Measurements from ENCODE around the gene TFF2.

Gene TFF2

DNA sequence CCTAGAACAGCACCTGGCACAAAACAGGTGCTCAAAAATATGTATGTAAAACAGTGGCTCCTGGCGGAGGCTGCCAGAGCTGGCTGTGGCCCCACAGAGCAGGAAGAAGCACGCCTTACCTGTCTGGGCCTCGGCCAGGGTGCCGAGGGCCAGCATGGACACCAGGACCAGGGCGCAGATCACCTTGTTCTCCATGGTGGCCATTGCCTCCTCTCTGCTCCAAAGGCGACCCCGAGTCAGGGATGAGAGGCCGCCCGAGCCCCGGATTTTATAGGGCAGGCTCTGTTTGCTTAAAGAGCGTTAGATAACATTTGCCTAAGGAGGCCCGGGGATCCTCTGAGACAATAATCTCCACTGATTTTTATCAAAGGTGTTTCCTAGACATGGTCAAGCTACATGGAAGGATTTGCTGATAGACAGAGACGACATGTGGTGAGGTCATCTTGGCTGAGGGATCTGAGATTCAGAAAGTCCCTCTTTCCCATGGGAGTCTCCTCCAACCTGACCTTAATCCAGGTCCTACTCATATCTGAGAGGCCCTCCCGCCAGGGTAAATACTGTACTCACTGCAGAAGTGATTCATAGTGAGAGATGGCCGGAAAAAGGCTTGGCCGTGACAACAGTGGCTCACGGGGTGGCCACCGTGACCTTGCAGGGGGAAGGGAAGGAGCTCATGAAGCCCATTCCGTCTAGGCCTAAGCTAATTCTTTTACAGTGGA, 15.7 kb upstream of the TFF2 start, which contains the start of gene TFF1:
Gene TFF1 (minus strand): TSS at position 244 of the 719 bp plus-strand sequence. CDS start 40 bp downstream, at position 204.
- no peak for DNase-seq (ENCODE audit: low read depth in 2 of 2)

- DNase-seq (ENCODE audit: low read depth in 2 of 2) = no peak
Measured at GRCh38 chr21:42365770-42366169, 15.0 kb upstream of the TFF2 start.

DNA sequence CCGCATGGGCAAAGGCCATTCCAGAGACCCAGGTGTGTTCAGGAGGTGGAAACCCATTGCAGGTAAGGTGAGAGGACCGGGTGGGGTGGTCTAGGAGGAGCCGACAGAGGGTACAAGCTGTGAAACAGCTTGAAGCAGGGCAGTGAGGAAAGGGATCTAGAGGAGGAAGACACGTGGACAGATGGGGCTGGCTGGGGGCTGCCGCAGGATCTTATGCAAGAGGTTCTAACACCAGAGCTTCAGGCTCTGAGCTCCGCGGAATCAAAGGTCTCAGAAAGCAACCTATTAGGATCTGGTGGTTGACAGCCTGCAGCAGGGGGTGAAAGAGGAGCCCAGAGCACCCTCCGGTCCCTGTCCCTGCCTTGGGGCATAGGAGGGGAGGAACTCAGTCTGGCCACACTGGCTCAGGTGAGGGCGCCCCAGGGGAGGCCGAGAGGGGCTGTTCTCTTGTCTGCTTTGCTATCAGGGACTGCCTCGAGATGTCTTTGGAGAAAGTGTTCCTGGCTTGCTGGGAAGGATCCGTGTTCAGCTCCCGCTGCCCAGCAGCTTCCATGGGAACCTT, 13.6 kb upstream of the TFF2 start:
- no peak for DNase-seq (ENCODE audit: low read depth in 2 of 2)

DNA sequence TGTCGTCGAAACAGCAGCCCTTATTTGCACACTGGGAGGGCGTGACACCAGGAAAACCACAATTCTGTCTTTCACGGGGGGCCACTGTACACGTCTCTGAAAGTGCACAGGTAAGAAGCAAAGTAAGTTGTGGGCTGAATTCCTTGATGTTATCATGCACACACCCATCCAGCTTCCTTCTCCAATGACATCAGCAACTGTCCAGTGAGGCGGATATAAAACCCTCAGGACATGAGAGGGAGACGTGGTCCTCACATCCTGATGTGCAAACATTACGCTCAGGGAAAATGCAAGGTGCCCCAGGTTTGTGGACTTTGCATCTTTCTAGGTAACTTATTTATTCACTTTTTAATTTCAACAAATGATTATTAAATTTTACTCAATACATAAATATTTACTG, 12.5 kb upstream of the TFF2 start:
- no peak for DNase-seq (ENCODE audit: low read depth in 2 of 2)

- DNase-seq (ENCODE audit: low read depth in 2 of 2) = no peak
Measured at GRCh38 chr21:42362700-42363099, 11.9 kb upstream of the TFF2 start.

DNA sequence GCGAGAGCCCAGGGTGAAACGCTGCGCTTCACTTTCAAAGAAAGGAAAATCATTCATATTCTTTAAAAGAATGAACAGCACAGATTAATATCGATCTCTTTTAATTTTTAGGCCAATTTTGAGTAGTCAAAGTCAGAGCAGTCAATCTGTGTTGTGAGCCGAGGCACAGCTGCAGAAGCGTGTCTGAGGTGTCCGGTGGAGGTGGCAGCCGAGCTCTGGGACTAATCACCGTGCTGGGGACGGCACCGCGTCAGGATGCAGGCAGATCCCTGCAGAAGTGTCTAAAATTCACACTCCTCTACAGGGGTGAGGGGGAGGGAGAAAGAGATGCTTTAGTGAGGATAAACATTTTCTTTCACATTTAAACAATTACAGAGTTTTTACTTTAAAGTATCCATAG, 11.4 kb upstream of the TFF2 start:
- DNase-seq (ENCODE audit: low read depth in 2 of 2) = no peak

GRCh38 chr21:42361286-42361685, 10.5 kb upstream of the TFF2 start:
- no peak for DNase-seq (ENCODE audit: low read depth in 2 of 2)

- DNase-seq (ENCODE audit: low read depth in 2 of 2) = no peak
Measured at GRCh38 chr21:42360317-42360716, 9.5 kb upstream of the TFF2 start.

DNA sequence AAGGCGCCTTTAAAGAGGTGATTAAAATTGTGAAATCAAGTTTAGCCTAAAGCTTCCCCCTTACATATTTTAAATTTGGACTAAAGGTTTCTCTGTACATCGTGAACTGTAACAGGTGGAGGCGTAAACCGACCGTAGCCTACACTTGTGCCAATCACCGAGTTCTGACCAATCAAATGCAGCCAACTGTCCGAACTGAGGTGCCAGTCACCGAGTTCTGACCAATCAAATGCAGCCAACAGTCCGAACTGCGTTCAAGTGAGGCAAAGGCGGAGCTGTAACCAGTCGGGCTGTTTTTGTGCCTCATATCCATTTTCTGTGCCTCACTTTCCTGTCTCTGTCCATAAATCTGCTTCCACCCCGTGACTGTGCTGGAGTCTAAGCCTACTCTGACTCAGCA, 8.1 kb upstream of the TFF2 start:
- no peak for DNase-seq (ENCODE audit: low read depth in 2 of 2)

DNA sequence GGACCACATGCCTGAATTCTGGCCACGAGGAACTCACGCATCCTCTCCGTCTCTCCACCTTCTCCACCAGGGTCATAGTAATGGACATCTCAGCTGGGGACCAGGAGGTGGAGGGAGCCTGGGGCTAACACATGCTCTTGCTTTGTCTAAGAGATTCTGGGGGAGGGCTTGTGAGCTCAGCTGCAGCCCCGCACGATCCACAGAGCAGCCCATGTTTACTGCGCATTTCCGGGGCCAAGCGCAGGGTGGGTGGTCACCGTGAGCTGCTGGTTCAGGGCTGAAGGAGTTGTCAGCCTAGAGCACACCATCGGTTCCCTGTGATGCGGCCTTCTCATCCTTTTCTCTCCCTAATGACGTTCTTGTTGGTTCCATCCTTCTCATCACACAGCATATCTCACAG, 7.5 kb upstream of the TFF2 start:
- DNase-seq (ENCODE audit: low read depth in 2 of 2) = no peak

DNA sequence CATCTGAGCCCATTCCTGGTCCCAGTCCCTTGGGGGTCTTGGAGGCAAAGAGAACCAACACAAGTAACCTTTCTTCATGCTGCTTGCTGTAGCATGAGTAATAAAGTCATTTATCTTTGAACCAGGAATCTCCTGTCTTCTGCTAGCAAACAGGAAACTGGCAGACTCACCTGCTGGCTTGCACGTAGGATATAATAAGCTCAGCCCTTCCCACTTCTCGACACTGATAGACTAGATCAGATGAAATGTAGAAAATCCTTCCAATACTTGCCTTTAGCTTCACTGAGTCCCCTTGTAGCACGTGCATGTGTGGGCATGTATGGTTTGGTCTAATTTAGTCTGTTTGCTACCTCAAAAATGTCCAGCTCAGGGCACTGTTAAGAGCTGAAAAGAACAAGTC, 6.5 kb upstream of the TFF2 start:
- no peak for DNase-seq (ENCODE audit: low read depth in 2 of 2)

DNA sequence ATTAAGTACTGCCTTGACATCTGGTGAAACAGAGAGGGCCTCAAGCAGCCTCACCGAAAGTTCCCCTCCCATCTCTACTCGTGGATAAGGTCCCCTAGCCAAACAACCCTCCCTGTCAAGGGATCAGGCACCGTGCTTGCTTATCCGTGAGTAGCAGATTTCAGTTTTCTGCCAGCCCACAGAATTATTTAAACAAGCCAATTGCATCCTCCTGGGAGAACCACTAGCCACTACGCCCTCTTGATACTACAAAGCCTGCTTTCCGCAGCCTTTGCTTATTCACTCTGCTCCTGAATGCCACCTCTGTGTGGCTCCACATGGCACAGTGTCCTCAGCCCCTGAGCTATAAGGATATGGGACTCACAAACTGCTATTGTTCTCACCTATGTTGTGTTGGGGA, 5.9 kb upstream of the TFF2 start:
- DNase-seq (ENCODE audit: low read depth in 2 of 2) = no peak

DNA sequence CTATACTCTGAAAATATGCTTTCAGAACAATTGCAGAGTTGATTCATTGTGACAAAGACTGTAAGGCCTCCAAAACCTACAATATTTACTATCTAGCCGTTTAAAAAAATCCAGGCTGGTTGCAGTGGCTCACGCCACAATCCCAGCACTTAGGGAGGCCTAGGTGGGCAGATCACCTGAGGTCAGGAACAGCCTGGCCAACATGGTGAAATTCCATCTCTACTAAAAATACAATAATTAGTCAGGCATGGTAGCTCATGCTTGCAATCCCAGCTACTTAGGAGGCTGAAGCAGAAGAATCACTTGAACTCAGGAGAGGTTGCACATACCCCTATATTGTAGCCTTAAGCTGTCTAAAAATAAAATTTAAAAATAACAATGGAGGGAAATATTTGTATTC, 5.3 kb upstream of the TFF2 start:
- no peak for DNase-seq (ENCODE audit: low read depth in 2 of 2)

GRCh38 chr21:42353623-42354022, 2.8 kb upstream of the TFF2 start:
- no peak for DNase-seq (ENCODE audit: low read depth in 2 of 2)

DNA sequence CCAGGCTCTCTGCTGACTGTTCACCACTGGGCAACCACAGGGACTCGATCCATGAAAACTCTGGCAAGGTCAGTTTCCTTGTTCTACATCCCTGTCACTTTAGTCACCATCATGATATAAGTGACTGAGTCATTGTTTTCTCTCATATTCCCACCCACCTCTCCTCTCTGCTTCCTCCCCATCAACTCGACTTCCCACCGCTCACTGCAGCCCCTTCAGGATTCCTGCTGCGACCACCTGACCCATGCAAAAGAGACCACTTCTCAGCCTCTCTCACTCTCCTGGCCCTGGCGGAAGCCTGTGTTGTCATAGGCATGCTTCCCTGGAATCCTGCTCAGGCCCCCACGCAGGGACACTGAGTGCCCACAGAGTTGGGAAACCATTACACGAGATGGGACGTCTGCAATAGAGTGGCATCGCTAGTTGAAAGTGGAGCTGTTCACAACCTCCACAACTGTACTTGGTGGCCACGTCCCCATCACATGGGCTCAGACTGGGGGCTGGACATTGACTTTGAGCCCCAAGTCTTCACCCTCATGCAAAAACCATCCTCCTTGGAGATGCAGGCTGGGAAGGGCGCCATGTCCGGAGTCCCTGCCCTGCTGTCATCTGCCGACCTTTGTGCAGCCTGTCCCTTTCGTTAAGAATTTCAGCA, 1.8 kb upstream of the TFF2 start:
- DNase-seq (ENCODE audit: low read depth in 2 of 2) = no peak

GRCh38 chr21:42351626-42352440, 1.0 kb upstream of the TFF2 start:
- no peak for DNase-seq (ENCODE audit: low read depth in 2 of 2)

DNA sequence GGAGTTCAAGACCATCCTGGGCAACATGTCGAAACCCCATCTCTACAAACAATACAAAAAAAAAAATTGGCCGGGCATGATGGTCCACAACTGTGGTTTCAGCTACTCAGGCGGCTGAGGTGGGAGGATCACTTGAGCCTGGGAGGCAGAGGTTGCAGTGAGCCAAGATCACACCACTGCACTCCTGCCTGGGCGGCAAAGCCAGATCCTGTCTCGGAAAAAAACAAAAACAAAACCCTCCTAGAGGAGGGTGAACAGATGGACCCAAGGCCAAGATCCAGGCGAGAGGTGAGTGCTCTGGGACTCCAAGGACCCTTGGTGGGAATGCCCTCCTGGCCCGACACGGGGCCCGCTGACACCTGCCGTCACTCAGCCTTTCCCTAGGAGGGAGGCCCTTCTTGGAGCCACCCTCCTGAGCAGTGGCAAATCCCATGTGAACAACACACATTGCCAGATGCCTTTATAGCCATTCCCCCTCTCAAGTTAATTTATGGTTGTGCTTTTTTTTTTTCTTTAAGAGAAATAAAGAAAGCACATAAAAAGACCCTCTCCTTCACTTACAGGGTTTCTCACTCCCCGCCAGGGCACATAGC, 380 bp downstream of the TFF2 start:
- DNase-seq (ENCODE audit: low read depth in 2 of 2) = no peak

- no peak for DNase-seq (ENCODE audit: low read depth in 2 of 2)
Measured at GRCh38 chr21:42349420-42350317, 1.1 kb downstream of the TFF2 start.

DNA sequence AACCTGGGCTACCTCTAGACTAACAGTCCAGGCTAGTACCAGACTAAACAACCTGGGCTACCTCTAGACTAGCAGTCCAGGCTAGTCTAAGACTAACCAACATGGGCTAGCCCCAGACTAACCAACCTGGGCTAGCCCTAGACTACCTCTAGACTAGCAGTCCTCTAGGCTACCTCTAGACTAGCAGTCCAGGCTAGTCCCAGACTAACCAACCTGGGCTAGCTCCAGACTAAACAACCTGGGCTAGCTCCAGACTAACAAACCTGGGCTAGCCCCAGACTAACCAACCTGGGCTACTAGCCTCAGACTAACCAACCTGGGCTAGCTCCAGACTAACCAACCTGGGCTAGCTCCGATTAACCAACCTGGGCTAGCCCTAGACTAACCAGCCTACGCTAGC, 2.0 kb downstream of the TFF2 start:
- no peak for DNase-seq (ENCODE audit: low read depth in 2 of 2)

DNA sequence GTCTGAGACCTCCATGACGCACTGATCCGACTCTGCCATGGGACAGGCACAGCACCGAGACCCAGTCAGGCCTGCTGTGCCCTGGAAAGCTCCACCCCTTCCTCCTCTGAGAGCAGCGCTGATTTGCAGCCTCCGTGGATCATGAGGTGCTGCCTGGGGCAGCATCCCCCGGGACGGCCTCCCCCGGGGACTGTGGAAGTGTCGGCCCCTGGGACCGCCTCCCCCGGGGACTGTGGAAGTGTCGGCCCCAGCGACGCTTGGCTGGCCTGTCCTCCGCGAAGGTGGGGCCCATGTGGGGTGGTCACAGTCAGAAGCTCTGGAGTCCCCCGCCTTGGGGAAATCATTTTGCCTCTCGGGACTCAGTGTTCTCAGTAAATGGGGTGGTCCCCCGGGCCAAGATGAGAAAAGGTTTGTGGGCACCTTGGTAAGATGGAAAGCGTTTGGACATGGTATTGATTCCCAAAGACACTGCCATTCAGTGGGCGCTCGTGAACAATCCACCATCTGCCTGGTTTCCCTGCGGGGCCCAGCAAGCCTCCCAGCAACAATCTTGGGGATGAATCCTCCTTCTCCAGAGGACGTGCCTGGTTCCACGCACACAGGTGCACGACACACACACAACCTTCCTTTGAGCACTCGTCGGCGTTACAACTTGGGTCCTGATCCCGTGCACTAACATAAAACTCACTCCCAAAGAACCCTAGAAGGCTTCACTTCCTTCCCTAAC, 3.0 kb downstream of the TFF2 start:
- no peak for DNase-seq (ENCODE audit: low read depth in 2 of 2)
